NOMO-1 treated with DMSO at 0.1 percent for 48 hours (cell line): ENCODE results near the gene CMTM7.
"Not testable (repeated sequence)": the region's sequence is repeated elsewhere in the genome, so short reads cannot be mapped to it uniquely, and the experiment has no call there.

ENCODE experiments used
- DNase-seq: peaks from one replicate; lab custom pipeline; 2025; ENCODE audit not compliant: unreplicated experiment; lab: John Stamatoyannopoulos, UW

The CMTM7 gene

DNA sequence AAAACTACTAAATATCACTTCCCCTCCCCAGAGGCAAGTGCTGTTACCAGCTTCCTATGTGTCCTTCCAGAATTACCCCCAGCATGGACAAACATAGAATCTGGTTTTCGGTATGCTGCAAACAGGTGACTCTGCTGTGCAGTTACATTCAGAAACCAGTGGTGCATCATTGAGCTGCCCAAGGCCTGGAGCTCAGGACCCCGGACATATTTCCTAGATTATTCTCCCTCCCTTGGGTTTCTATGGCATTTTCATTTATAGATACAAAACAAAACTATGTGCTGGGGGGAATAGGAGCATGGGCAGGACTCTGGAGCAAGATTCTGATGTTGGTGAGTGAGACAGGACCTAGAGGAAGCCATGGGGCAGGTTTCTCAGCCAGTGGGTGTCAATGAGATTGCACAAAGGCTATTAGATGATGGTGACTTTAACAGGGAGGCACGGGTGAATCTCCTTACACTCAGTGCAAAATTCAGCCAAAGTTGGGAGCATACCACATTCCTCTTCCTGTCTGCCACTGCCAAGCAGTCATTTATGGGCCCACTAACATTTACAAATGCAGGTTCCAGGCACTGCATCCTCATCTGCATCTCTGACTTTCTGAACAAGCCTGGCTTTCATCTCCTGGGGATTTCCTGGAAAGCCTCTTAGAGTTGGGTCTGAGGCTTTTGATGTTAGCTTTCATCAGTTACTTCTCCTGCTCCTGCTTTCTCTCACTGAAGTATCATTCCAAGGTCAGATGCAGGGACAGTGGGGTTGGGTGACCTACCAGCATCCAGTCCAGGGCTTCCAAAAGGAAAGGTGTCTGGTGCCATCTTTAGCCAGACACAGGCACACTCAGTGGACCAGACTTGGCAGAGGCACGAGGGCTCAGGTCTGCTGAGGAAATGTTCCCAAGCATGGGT, 44.5 kb downstream of the CMTM7 start:
- no peak for DNase-seq

DNA sequence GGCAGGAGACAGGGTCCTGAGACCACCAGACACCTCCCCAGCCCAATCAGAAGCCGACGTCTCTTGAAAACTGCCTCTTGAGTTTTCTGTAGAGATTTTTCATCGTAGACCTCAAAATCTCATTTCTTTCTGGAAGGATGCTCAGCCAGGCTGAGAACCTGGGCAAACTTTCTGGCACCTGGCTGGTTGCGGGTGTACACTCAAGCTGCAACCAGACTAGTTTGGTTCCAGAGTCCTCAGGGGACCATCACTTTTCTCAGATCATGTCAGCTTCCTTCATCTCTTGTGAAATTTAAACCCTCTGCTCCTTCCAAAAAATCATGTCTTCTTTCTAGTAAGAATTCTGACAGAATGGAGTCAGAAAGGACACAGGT, 45.1 kb downstream of the CMTM7 start:
- no peak for DNase-seq

DNA sequence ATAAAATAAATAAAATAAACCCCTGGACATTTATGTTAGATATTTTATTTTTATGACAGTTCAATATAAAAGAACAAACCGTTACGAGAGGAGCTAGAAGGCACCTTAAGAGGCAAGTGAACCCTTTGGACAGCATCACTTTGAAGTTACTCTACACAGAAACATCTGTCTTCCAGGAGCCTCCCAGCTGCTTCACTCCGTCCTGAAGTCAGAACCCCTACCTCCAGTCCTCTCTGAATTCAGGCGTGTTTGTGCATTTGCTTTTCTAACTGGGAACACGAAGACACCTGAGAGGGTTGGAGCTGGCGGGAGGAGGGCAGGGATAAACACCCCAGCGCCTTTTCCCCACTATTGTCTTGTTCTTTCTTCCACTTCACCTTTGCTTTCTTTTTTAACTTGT, 46.2 kb downstream of the CMTM7 start:
- no peak for DNase-seq

DNA sequence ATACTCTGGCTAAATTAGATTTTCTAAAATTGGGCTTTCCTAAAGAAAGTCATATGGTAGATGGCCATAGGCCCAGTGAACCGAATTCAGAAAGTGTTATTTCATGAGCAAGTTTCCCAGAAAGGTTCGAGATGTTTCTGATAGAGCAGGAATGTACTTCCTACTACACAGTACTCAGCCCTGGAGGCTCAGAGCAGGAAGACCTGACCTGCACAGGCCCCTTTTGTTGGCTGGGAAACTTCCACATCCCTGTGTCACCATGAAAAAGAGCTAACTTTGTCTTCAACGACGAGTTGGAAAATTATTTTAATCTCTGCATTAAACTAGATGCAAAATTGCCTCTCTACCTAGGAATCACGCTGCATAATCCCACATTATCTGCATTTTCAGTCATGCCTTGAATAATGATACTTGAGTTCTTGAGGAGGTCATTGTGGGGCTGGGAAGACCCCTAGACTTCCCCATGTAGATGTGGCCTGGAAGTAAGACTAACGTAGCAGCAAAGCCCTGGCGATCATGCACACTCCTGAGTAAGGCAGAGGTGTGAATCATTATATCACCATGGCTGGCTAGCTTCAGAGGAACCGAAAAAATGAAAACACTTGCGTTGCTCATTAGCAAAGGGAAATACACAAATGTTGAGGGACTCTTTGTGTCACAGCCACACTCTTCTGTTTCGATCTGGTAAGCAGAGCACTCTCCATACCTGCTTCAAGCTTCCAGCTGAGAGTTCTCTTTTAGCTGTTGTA, 47.1 kb downstream of the CMTM7 start:
- DNase-seq, result no peak

DNA sequence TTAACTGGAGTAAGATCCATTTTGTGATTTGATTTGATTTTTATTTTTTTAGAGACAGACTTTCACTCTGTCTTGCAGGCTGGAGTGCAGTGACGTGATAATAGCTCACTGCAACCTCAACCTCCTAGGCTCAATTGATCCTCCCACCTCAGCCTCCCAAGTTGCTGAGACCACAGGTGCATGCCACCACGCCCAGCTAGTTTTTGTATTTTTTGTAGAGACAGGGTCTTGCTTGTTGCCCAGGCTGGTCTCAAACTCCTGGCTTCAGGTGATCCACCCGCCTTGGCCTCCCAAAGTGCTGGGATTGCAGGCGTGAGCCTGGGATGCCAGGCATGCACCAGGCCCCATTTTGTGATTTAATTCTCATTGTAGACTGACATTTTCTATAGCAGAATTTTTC, 47.8 kb downstream of the CMTM7 start:
- DNase-seq, result not testable (repeated sequence)

DNA sequence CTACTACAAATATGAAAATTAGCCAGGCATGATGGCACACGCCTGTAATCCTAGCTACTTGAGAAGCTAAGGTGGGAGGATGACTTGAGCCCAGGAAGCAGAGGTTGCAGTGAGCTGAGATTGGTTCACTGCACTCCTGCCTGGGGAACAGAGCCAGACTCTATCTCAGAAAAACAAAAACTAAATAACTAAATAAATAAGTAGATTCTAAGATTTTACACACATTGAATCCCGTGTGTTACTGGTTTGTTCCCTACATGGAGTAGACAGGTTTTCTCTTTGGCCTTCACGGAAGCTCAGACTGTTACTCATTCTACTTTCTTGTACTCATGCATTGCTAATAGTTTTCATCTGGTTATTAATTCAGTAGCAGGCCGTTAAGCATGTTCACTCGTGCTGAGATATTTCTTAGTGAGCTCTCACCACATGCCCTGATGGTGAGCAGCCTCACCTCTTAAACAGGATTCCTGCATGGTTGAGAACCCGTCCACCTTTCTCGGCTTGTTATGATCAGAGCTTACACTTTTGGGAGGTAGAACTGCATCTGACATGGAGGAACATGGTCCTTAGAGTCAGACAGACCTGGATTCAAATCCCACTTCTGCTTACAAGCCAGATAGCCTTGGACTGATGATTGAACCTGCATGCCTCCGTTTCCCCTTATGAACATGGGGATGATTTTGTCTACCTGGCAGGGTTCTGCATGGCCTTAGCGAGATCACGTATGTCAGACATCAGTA, 49.1 kb downstream of the CMTM7 start:
- DNase-seq, result no peak

DNA sequence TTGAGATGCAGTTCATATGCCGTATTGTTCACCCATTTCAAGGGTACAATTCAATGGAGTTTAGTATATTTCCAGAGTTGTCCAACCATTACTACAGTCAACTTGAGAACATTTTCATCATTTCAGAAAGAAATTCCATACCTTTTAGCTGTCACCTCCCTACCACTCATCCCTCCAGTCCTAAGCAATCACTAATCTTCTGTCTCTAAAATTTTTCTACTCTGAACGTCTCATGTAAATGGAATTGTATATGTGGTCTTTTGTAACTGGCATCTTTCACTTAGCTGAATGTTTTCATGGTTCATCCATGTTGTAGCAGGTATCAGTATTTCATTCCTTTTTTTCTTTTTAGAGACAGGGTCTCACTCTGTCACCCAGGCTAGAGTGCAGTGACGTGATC, 51.1 kb downstream of the CMTM7 start:
- no peak for DNase-seq

GRCh38 chr3:32443478-32443877, 51.8 kb downstream of the CMTM7 start:
- no peak for DNase-seq

DNA sequence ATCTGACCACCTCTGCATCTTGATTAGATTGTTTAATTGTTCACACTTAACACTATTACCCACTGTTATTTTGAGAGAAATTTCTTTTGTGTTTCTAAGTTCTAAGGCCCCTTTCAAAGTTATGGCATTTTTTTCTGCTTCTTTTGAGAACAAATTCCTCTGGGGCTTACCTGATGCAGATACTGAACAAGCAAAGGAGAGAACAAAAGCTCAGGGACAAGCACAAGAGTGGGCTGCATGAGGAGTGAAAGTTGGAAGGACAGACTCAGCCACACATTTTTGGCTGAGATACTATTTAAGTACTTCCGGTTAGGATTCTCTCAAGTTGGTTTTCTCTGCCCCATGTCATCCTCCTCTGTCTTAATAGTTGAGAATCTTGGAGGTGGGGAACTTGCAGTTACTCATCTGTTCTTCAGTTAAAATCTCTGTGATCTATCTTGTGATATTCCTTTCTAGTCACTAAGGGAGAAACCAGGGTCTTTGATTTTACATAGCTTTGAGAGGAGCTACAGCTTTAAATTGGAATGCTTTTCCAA, 56.3 kb downstream of the CMTM7 start:
- no peak for DNase-seq

GRCh38 chr3:32448686-32449474, 57.2 kb downstream of the CMTM7 start:
- no peak for DNase-seq

DNA sequence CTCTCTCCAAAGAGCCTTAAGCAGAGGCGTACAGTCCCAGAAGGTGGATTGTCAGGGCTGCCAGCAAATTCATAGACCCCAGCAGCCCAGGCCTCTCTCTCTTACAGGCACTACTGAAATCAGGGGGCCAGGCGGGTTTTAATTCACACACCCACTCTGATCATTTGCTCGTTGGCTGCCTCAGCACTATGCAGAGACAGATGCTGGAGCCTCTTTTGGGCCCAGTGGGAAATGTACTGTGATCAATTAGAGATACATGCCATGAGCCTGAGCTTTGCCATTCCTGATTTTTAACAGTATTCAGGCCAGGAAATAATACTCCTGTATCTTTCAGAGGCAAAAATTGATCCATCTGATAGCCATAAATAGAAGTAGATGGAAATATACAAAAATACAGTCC, 58.0 kb downstream of the CMTM7 start:
- no peak for DNase-seq

DNA sequence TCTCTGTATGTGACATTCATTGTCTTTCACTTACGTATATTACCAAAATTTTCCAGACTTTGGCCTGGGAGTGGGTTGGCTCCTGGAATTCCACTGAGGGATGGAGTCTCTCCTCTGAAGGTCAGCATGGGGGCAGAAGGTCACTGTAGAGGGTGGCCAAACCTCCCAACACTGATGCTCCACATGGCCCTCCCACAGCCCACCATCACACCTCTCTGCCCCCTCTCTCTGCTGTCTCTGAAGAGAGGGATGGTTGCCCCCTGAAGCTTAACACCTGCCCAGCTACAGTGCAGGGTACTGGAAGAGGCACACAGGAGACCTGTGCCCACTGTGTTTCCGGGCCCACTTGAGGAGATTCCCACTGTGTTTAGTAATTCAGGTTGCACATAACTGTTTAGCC, 58.8 kb downstream of the CMTM7 start:
- no peak for DNase-seq

- no peak for DNase-seq
Observed at GRCh38 chr3:32450992-32451659, 59.5 kb downstream of the CMTM7 start.

DNA sequence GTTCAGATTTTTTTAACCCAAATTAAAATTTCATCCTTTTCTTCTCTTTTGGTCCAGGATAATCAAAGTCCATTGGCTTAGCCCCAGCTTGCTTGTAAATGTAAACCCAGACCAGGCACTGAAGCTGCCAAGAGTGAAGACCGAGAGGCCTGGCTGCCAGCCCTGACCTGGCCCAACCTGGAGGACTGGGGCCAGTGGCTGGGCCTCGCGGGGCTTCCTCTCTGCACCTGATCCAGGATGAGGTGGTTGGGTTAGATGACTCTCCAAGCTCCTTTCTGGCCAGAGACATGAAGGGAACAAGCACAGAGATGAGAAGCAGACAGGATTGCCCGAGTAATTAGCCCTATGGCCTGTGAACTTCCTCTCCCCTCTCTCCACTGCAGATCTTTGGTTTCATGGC, 60.4 kb downstream of the CMTM7 start:
- DNase-seq, result no peak

GRCh38 chr3:32453346-32453745, 61.7 kb downstream of the CMTM7 start:
- DNase-seq, result no peak

GRCh38 chr3:32454111-32454510, 62.5 kb downstream of the CMTM7 start:
- DNase-seq, result no peak

- no peak for DNase-seq
Observed at GRCh38 chr3:32454731-32455608, 63.3 kb downstream of the CMTM7 start.

DNA sequence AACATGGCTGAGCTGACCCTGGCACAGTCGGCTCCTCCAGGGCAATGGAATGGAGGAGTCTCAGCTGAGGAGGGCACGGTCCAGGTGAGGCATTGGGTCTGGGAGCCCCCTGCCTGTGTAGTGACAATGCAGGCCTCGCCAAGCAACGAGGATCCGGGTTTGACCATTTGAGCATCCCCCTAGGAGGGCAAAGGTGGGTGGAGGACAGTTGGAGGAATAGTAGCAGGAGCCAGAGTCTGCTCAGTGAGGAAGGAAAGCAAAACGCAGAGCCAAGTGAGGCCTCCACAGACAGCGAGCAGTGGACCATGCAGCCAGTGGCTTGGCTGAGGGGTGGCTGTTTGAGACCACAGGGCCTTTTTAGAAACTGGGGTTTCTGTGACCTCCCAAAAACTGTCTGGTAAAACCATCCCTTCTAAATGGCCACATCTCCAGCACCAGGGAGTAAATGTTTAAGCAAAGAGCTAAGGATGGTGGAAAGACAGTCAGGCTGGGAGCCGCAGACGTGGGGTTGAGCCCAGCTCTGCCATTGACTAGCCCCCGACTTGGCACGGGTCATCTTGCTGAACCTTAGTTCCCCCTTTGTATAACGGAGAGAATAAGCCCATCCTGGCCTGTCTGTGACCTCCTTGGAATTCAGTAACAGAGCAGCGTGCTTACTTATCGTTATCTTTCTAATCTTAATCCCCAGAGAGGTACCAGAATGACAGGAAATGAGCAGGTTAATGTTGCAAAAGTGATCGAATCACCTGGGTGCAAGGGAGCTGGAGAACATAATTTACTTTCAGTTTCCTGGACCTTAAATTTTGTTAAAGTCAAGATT, 64.2 kb downstream of the CMTM7 start:
- no peak for DNase-seq
